Osteocyte (in vitro differentiated cells): ENCODE measurements around the gene ROBO2. TPM values are rescaled to one million over a fixed set of nuclear protein-coding genes. Genes with fewer than 3 reads are reported as not detected.

Source experiments
- DNase-seq: peaks from one replicate; pipeline ENCODE4 v3.0.0; 2021; ENCODE audit warnings: mixed read lengths; ENCODE audit not compliant: unreplicated experiment; ENCODE audit errors: extremely low spot score
- H3K27ac Mint-ChIP-seq: one replicate; pipeline ENCODE4 v1.8.0; 2021; ENCODE audit warnings: mild to moderate bottlenecking, mixed read lengths; ENCODE audit not compliant: unreplicated experiment
- H3K27me3 Mint-ChIP-seq: one replicate; pipeline ENCODE4 v1.8.0; 2021; ENCODE audit warnings: mixed read lengths; ENCODE audit not compliant: unreplicated experiment
- H3K36me3 Mint-ChIP-seq: one replicate; pipeline ENCODE4 v1.8.0; 2021; ENCODE audit warnings: mixed read lengths; ENCODE audit not compliant: unreplicated experiment
- H3K4me1 Mint-ChIP-seq: one replicate; pipeline ENCODE4 v1.8.0; 2021; ENCODE audit warnings: mixed read lengths; ENCODE audit not compliant: unreplicated experiment
- H3K4me3 Mint-ChIP-seq: one replicate; pipeline ENCODE4 v1.8.0; 2021; ENCODE audit warnings: mild to moderate bottlenecking, moderate library complexity, mixed read lengths; ENCODE audit not compliant: unreplicated experiment
- H3K9me3 Mint-ChIP-seq: one replicate; pipeline ENCODE4 v1.8.0; 2021; ENCODE audit warnings: mixed read lengths; ENCODE audit not compliant: unreplicated experiment
- CTCF ChIP-seq: fragments of 200-600 bp; sonication (generic); IDR thresholded peaks from 2 replicates; pipeline ENCODE4 v1.5.0; 2021; ENCODE audit warnings: antibody characterized with exemption, mild to moderate bottlenecking, moderate library complexity
- total RNA-seq: library from RNA; stranded (reverse); gene quantifications from 2 replicates; pipeline ENCODE4 v1.2.1, GENCODE V29; 2021

Gene ROBO2
- total RNA-seq, 1 donor from 2014 or later: 18.4 TPM

- H3K27ac Mint-ChIP-seq: no peak overlapping the region
- H3K27me3 Mint-ChIP-seq: no peaks in the 10 kb centered on the region
- H3K4me3 Mint-ChIP-seq: no peak overlapping the region
- H3K4me1 Mint-ChIP-seq: no peaks in the 10 kb centered on the region
- TF ChIP-seq CTCF: no peak
- no peaks in the 10 kb centered on the region for H3K9me3 Mint-ChIP-seq
- H3K36me3 Mint-ChIP-seq: no peaks in the 10 kb centered on the region
- no peak for DNase-seq
These were observed 164.0 kb downstream of the ROBO2 start for GRCh38 chr3:77203851-77204250.

GRCh38 chr3:77204788-77205187 is 164.9 kb downstream of the ROBO2 start:
- DNase-seq: no peak
- Mint-ChIP-seq H3K4me3 (no peak overlapping the region), H3K9me3 (no peaks in the 10 kb centered on the region), H3K27ac (no peak overlapping the region), H3K36me3 (no peaks in the 10 kb centered on the region), H3K4me1 (no peaks in the 10 kb centered on the region), H3K27me3 (no peaks in the 10 kb centered on the region)
- no peak for TF ChIP-seq CTCF

- Mint-ChIP-seq H3K27me3 (no peaks in the 10 kb centered on the region), H3K36me3 (no peaks in the 10 kb centered on the region), H3K9me3 (peaks cover 3% of the 10 kb centered on the region), H3K4me1 (no peaks in the 10 kb centered on the region), H3K4me3 (no peak overlapping the region), H3K27ac (no peak overlapping the region)
- no peak for TF ChIP-seq CTCF
- DNase-seq: no peak
These were observed 167.9 kb downstream of the ROBO2 start for GRCh38 chr3:77207753-77208152.

GRCh38 chr3:77222701-77223100 is 182.8 kb downstream of the ROBO2 start:
- Mint-ChIP-seq H3K4me3 (no peak overlapping the region), H3K36me3 (no peaks in the 10 kb centered on the region), H3K4me1 (peaks cover 3% of the 10 kb centered on the region), H3K27ac (no peak overlapping the region), H3K9me3 (no peaks in the 10 kb centered on the region), H3K27me3 (no peaks in the 10 kb centered on the region)
- no peak for DNase-seq
- TF ChIP-seq CTCF: no peak

- Mint-ChIP-seq H3K27me3 (no peaks in the 10 kb centered on the region), H3K27ac (no peak overlapping the region), H3K4me1 (peaks cover 3% of the 10 kb centered on the region), H3K9me3 (peaks cover 9% of the 10 kb centered on the region), H3K4me3 (no peak overlapping the region), H3K36me3 (peaks cover 2% of the 10 kb centered on the region)
- no peak for DNase-seq
- TF ChIP-seq CTCF: no peak
These were observed 187.7 kb downstream of the ROBO2 start for GRCh38 chr3:77227567-77227966.
